ENCODE data around the gene PTPRK.

GRCh38 chr6:128517124-128517523 lies 3.3 kb downstream of the PTPRK start:
- TF ChIP-seq CTCF (IDR thresholded peaks at IDR 0.05) (no peak), POLR2A (IDR thresholded peaks at IDR 0.05) (no peak)
